ENCODE results near the gene KCNMB1. TPM values are rescaled to one million over a fixed set of nuclear protein-coding genes. Genes with fewer than 3 reads are reported as not detected.

Gene KCNMB1
- polyA plus RNA-seq, 1 donor from 2014 or later = not detected

DNA sequence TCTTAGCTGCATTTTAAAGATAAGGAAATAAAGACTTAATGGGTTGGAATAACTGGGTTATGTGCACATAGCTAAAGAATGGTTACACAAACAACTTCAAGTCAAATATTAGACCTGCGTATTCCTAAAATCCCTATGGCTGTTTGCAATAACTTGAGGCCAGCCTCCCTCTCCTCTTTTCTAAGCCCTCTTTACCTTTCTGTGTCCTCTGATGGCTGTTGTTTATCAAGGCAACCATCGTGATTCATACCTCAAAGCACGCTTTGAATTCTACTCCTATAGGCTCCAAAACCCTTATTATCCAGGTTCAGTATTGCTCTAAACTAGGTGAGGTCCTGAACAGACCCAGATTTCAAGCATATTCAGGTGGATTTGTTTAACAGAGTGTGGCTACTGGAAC is 46.0 kb downstream of the KCNMB1 start:
- H3K79me2 ChIP-seq (replicated peaks; ENCODE audit: insufficient read depth, low read length) = no peaks in the 10 kb centered on the region

GRCh38 chr5:170342153-170342725 is 46.9 kb downstream of the KCNMB1 start:
- H3K36me3 ChIP-seq (ENCODE audit: insufficient read depth, low read length) = no peaks in the 10 kb centered on the region
- no peaks in the 10 kb centered on the region for H3K9me2 ChIP-seq (ENCODE audit: insufficient read depth, low read length)
- no peak overlapping the region for H3K4me3 ChIP-seq (ENCODE audit: low read length)
- H3K27me3 ChIP-seq (ENCODE audit: insufficient read depth, low read depth, low read length) = no peaks in the 10 kb centered on the region
- H3K9me3 ChIP-seq (ENCODE audit: low read length) = no peaks in the 10 kb centered on the region
- H3K4me2 ChIP-seq (ENCODE audit: low read length) = no peak overlapping the region
- no peak overlapping the region for H3K9ac ChIP-seq (ENCODE audit: low read length)
- no peak overlapping the region for H2AFZ ChIP-seq (ENCODE audit: low read depth, low read length)
- no peaks in the 10 kb centered on the region for H3K79me2 ChIP-seq (replicated peaks; ENCODE audit: insufficient read depth, low read length)
- H3F3A ChIP-seq (ENCODE audit: insufficient read depth, low read length, poor library complexity, severe bottlenecking) = no peaks in the 10 kb centered on the region
- no peak overlapping the region for H3K27ac ChIP-seq (ENCODE audit: low read length)
- TF ChIP-seq EP300 (conservative IDR thresholded peaks at IDR 0.05; ENCODE audit: poor library complexity, severe bottlenecking) (no peak), MXI1 (conservative IDR thresholded peaks at IDR 0.05; ENCODE audit: poor library complexity, severe bottlenecking) (no peak), REST (IDR thresholded peaks at IDR 0.05; ENCODE audit: borderline replicate concordance) (no peak), TAF1 (IDR thresholded peaks at IDR 0.05; ENCODE audit: low read depth) (no peak), EZH2 (IDR thresholded peaks at IDR 0.05; ENCODE audit: borderline replicate concordance, insufficient read depth, low read length, poor library complexity, severe bottlenecking) (no peak), POLR2AphosphoS5 (IDR thresholded peaks at IDR 0.05) (no peak), RAD21 (conservative IDR thresholded peaks at IDR 0.05) (no peak), SMC3 (conservative IDR thresholded peaks at IDR 0.05; ENCODE audit: poor library complexity) (no peak)
- TF ChIP-seq, protein P1, sequence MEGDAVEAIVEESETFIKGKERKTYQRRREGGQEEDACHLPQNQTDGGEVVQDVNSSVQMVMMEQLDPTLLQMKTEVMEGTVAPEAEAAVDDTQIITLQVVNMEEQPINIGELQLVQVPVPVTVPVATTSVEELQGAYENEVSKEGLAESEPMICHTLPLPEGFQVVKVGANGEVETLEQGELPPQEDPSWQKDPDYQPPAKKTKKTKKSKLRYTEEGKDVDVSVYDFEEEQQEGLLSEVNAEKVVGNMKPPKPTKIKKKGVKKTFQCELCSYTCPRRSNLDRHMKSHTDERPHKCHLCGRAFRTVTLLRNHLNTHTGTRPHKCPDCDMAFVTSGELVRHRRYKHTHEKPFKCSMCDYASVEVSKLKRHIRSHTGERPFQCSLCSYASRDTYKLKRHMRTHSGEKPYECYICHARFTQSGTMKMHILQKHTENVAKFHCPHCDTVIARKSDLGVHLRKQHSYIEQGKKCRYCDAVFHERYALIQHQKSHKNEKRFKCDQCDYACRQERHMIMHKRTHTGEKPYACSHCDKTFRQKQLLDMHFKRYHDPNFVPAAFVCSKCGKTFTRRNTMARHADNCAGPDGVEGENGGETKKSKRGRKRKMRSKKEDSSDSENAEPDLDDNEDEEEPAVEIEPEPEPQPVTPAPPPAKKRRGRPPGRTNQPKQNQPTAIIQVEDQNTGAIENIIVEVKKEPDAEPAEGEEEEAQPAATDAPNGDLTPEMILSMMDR (IDR thresholded peaks at IDR 0.05; ENCODE audit: poor library complexity, severe bottlenecking) = no peak
- no peaks in the 10 kb centered on the region for H4K20me1 ChIP-seq (ENCODE audit: insufficient read depth)

More for the DNA sequence above, 46.0 kb downstream of the KCNMB1 start:
- no peak overlapping the region for H3K27ac ChIP-seq (ENCODE audit: low read length)
- H3K4me2 ChIP-seq (ENCODE audit: low read length) = no peak overlapping the region
- no peaks in the 10 kb centered on the region for H3K9me3 ChIP-seq (ENCODE audit: low read length)
- no peak overlapping the region for H3K4me3 ChIP-seq (ENCODE audit: low read length)
- TF ChIP-seq POLR2AphosphoS5 (IDR thresholded peaks at IDR 0.05) = no peak
- no peak for TF ChIP-seq MXI1 (conservative IDR thresholded peaks at IDR 0.05; ENCODE audit: poor library complexity, severe bottlenecking)
- no peak for TF ChIP-seq EP300 (conservative IDR thresholded peaks at IDR 0.05; ENCODE audit: poor library complexity, severe bottlenecking)
- no peaks in the 10 kb centered on the region for H4K20me1 ChIP-seq (ENCODE audit: insufficient read depth)
- no peak overlapping the region for H2AFZ ChIP-seq (ENCODE audit: low read depth, low read length)
- no peaks in the 10 kb centered on the region for H3F3A ChIP-seq (ENCODE audit: insufficient read depth, low read length, poor library complexity, severe bottlenecking)
- H3K9ac ChIP-seq (ENCODE audit: low read length) = no peak overlapping the region
- H3K27me3 ChIP-seq (ENCODE audit: insufficient read depth, low read depth, low read length) = no peaks in the 10 kb centered on the region
- no peaks in the 10 kb centered on the region for H3K9me2 ChIP-seq (ENCODE audit: insufficient read depth, low read length)
- H3K36me3 ChIP-seq (ENCODE audit: insufficient read depth, low read length) = no peaks in the 10 kb centered on the region
